ENCODE measurements around the gene TMEM161A. TPM values are rescaled to one million over a fixed set of nuclear protein-coding genes. Genes with fewer than 3 reads are reported as not detected.
"Not testable (repeated sequence)": the region's sequence is repeated elsewhere in the genome, so short reads cannot be mapped to it uniquely, and the experiment has no call there.

The TMEM161A gene
- total RNA-seq, 1 donor from 2014 or later = 42.3 TPM

DNA sequence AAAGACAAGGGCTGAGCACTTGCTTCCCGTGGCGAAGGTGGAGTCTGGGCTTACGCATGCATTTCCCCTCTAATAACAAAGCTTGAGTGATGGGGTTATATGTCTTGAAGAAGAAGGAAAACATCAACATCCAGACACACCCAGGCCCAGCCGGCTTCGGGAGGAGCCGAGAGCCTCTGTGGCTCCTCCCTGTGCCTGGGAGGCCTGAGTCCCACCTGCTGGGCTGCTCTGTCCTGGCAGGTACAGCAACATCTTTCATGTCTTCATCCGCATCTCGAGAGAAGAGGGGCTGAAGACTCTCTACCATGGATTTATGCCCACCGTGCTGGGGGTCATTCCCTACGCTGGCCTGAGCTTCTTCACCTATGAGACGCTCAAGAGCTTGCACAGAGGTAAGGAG, 30.6 kb downstream of the TMEM161A start:
- no peak overlapping the region for H3K4me3 Mint-ChIP-seq (ENCODE audit: low read depth)
- no peak overlapping the region for H3K27ac Mint-ChIP-seq
- H3K36me3 Mint-ChIP-seq (ENCODE audit: insufficient read depth) = peaks cover 2% of the 10 kb centered on the region
- DNase-seq (ENCODE audit: low spot score, unreplicated experiment) = no peak
- H3K4me1 Mint-ChIP-seq (ENCODE audit: low read depth) = peaks cover 8% of the 10 kb centered on the region
- peaks cover 18% of the 10 kb centered on the region for H3K27me3 Mint-ChIP-seq
- TF ChIP-seq, protein P1, sequence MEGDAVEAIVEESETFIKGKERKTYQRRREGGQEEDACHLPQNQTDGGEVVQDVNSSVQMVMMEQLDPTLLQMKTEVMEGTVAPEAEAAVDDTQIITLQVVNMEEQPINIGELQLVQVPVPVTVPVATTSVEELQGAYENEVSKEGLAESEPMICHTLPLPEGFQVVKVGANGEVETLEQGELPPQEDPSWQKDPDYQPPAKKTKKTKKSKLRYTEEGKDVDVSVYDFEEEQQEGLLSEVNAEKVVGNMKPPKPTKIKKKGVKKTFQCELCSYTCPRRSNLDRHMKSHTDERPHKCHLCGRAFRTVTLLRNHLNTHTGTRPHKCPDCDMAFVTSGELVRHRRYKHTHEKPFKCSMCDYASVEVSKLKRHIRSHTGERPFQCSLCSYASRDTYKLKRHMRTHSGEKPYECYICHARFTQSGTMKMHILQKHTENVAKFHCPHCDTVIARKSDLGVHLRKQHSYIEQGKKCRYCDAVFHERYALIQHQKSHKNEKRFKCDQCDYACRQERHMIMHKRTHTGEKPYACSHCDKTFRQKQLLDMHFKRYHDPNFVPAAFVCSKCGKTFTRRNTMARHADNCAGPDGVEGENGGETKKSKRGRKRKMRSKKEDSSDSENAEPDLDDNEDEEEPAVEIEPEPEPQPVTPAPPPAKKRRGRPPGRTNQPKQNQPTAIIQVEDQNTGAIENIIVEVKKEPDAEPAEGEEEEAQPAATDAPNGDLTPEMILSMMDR (IDR thresholded peaks at IDR 0.05; ENCODE audit: unreplicated experiment) = no peak
- H3K9me3 Mint-ChIP-seq (ENCODE audit: low read depth) = no peaks in the 10 kb centered on the region

DNA sequence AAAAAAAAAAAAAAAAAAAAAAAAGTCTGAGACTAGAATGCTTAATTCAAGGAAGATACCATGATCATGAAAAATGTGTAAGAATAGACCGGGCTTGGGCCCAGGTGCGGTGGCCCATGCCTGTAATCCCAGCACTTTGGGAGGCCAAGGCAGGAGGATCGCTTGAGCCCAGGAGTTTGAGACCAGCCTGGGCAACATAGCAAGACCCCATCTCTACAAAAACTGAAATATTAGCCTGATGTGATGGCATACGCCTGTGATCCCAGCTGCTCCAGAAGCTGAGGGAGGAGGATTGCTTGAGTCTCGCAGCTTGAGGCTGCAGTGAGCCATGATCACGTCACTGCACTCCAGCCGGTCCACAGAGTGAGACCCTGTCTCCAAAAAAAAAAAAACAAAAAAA, 31.3 kb downstream of the TMEM161A start:
- not testable (repeated sequence) for H3K4me3 Mint-ChIP-seq (ENCODE audit: low read depth)

DNA sequence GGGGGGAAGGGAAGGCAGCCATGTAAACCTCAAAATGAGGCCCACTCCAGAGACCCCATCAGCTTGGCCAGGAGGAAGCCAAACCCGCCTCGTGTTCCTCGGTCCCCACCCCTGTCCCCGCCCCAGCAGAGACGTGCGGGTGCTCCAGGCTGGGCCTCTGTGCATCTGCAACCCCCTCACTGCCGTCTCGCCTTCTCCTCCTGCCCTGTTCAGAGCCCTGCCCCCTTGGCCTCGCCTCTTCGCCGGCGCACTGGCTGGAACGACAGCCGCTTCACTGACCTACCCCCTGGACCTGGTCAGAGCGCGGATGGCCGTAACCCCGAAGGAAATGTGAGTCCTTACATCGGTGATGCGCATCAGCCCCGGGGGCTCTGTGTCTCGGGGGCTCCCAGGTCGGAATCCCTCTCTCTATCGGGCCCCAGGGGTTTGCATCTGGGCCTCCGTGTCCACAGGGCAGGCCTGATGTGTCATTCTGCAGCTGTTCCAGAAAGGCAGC, 32.2 kb downstream of the TMEM161A start:
- TF ChIP-seq, protein P1 (IDR thresholded peaks at IDR 0.05; ENCODE audit: unreplicated experiment) = no peak

More for the DNA sequence above, 31.3 kb downstream of the TMEM161A start:
- not testable (repeated sequence) for H3K4me1 Mint-ChIP-seq (ENCODE audit: low read depth); DNase-seq (ENCODE audit: low spot score, unreplicated experiment); H3K36me3 Mint-ChIP-seq (ENCODE audit: insufficient read depth); H3K27ac Mint-ChIP-seq; H3K9me3 Mint-ChIP-seq (ENCODE audit: low read depth)
- peaks cover 14% of the 10 kb centered on the region for H3K27me3 Mint-ChIP-seq

DNA sequence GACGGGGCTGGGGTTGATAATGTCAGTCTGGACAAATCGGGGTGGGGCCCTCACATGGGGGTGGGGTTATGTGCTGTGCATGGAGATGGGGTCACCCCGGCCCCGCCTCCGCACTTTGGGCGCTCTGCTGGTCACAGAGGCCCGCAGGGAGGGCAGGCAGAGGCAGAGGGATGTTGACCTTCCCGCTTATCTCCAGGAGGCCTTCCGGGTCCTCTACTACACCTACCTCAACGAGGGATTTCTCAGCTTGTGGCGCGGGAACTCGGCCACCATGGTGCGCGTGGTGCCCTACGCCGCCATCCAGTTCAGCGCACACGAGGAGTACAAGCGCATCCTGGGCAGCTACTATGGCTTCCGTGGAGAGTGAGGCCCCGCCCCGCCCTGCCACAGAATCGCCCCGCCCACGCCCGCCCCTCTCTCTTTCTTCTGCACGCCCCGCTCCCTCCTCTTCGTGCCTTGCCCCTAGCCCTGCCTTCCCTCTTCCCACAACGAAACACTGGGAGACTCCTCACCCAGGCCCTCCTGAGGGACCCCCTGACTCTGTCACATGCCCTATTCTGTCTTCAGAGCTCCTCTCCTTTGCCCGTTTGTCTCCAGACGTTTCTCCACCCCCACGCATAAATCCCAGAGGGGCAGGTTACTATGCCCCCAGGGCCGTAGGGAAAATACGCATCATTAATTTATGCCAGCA, 32.8 kb downstream of the TMEM161A start:
- H3K27ac Mint-ChIP-seq = peak overlapping the region; percentile 96
- peak; percentile 42 for DNase-seq (ENCODE audit: low spot score, unreplicated experiment)
- peak overlapping the region; percentile 76 for H3K4me3 Mint-ChIP-seq (ENCODE audit: low read depth)
- peaks cover 8% of the 10 kb centered on the region for H3K4me1 Mint-ChIP-seq (ENCODE audit: low read depth)
- no peaks in the 10 kb centered on the region for H3K9me3 Mint-ChIP-seq (ENCODE audit: low read depth)
- peaks cover 4% of the 10 kb centered on the region for H3K36me3 Mint-ChIP-seq (ENCODE audit: insufficient read depth)
- TF ChIP-seq, protein P1 (IDR thresholded peaks at IDR 0.05; ENCODE audit: unreplicated experiment) = no peak
- peaks cover 9% of the 10 kb centered on the region for H3K27me3 Mint-ChIP-seq

More for the DNA sequence above, 32.2 kb downstream of the TMEM161A start:
- Mint-ChIP-seq H3K27me3 (peaks cover 9% of the 10 kb centered on the region), H3K27ac (peak overlapping the region; percentile 96), H3K36me3 (ENCODE audit: insufficient read depth) (peaks cover 2% of the 10 kb centered on the region), H3K4me1 (ENCODE audit: low read depth) (peaks cover 8% of the 10 kb centered on the region), H3K9me3 (ENCODE audit: low read depth) (no peaks in the 10 kb centered on the region), H3K4me3 (ENCODE audit: low read depth) (peak overlapping the region; percentile 76)
- no peak for DNase-seq (ENCODE audit: low spot score, unreplicated experiment)

DNA sequence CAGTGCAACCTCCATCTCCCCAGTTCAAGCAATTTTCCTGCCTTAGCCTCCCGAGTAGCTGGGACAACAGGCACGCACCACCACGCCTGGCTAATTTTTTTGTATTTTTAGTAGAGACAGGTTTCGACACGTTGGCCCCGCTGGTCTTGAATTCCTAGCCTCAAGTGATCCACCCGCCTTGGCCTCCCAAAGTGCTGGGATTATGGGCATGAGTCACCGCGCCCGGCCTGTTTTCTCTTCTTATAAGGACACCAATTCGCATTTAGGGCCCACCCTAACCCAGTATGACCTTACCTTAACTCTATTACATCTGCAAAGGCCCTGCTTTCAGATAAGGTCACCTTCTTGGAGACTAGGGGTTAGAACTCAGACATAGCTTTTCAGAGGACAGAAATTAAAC, 35.1 kb downstream of the TMEM161A start:
- Mint-ChIP-seq H3K4me3 (ENCODE audit: low read depth) (no peak overlapping the region), H3K9me3 (ENCODE audit: low read depth) (no peaks in the 10 kb centered on the region), H3K27ac (no peak overlapping the region), H3K27me3 (peaks cover 3% of the 10 kb centered on the region), H3K4me1 (ENCODE audit: low read depth) (peaks cover 8% of the 10 kb centered on the region), H3K36me3 (ENCODE audit: insufficient read depth) (peaks cover 5% of the 10 kb centered on the region)
- no peak for DNase-seq (ENCODE audit: low spot score, unreplicated experiment)
- TF ChIP-seq, protein P1 (IDR thresholded peaks at IDR 0.05; ENCODE audit: unreplicated experiment) = no peak

DNA sequence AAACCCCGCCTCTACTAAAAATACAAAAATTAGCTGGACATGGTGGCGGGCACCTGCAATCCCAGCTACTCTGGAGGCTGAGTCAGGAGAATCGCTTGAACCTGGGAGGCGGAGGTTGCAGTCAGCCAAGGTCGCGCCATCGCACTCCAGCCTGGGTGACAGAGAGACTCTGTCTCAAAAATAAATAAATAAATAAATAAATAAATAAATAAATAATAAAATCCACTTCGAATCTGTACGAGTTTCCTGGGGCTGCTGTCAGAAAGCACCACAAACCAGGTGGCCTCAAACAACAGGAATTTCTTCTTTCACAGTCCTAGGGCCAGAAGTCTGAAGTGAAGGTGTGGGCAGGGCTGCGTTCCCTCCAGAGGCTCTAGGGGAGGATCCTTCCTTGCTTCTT, 35.7 kb downstream of the TMEM161A start:
- not testable (repeated sequence) for H3K36me3 Mint-ChIP-seq (ENCODE audit: insufficient read depth)

More for the DNA sequence above, 35.7 kb downstream of the TMEM161A start:
- H3K27me3 Mint-ChIP-seq; H3K4me1 Mint-ChIP-seq (ENCODE audit: low read depth); H3K27ac Mint-ChIP-seq; DNase-seq (ENCODE audit: low spot score, unreplicated experiment); H3K9me3 Mint-ChIP-seq (ENCODE audit: low read depth); H3K4me3 Mint-ChIP-seq (ENCODE audit: low read depth): not testable (repeated sequence)

All from progenitor cell of endocrine pancreas (in vitro differentiated cells).